Measurements from ENCODE around the gene DIP2C. TPM values are rescaled to one million over a fixed set of nuclear protein-coding genes. Genes with fewer than 3 reads are reported as not detected.

The DIP2C gene
- total RNA-seq, 3 donors from 2014 or later: 8.0 to 72.0 (median 8.5) TPM

DNA sequence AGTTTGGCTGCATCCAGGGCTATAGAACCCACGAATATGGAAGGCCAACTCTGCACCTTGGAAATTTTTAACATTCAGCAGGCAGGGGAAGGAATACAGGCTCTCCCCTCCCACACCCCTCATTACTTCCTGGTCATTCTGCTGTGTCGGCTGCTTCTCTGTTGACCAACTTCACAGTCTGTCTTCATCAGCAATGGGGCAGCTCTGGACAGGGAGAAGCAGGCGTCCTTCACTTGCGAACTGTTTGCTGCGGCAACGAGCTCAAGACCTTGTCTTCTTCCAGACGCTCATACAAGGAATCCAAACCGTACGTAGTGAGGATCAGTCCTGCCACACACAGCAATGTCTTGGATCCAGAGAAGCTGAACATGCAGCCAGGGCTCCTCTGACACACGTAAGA is 192.2 kb downstream of the DIP2C start:
- Histone ChIP-seq H3K9me3 (no peaks in the 10 kb centered on the region), H3K4me3 (no peak overlapping the region), H3K36me3 (ENCODE audit: low read depth) (no peaks in the 10 kb centered on the region), H3K4me1 (ENCODE audit: low read depth) (no peaks in the 10 kb centered on the region)
- TF ChIP-seq, protein P1, sequence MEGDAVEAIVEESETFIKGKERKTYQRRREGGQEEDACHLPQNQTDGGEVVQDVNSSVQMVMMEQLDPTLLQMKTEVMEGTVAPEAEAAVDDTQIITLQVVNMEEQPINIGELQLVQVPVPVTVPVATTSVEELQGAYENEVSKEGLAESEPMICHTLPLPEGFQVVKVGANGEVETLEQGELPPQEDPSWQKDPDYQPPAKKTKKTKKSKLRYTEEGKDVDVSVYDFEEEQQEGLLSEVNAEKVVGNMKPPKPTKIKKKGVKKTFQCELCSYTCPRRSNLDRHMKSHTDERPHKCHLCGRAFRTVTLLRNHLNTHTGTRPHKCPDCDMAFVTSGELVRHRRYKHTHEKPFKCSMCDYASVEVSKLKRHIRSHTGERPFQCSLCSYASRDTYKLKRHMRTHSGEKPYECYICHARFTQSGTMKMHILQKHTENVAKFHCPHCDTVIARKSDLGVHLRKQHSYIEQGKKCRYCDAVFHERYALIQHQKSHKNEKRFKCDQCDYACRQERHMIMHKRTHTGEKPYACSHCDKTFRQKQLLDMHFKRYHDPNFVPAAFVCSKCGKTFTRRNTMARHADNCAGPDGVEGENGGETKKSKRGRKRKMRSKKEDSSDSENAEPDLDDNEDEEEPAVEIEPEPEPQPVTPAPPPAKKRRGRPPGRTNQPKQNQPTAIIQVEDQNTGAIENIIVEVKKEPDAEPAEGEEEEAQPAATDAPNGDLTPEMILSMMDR (IDR thresholded peaks at IDR 0.05): no peak
- intact Hi-C loops (cut with DNase I, micrococcal nuclease): no loop called here
- ATAC-seq: no peak
- DNase-seq: no peak

DNA sequence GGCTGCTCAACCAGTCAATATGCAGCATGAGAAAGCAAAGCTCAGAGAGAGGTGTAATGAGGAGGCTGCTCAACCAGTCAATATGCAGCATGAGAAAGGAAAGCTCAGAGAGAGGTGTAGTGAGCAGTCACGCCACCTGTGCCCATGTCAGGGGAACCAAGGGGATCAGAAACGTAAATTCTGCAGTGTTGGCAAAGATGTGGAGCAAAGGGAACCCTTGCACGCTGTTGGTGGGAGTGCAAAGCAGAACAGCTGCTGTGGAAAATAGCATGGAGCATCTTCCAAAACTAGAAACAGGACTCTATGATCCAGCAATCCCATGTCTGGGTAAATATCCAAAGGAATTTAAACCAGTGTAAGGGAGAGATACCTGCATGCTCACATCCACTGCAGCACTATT is 194.9 kb downstream of the DIP2C start:
- Histone ChIP-seq H3K9me3 (no peaks in the 10 kb centered on the region), H3K4me1 (ENCODE audit: low read depth) (no peaks in the 10 kb centered on the region), H3K36me3 (ENCODE audit: low read depth) (no peaks in the 10 kb centered on the region), H3K4me3 (no peak overlapping the region)
- TF ChIP-seq, protein P1 (IDR thresholded peaks at IDR 0.05): no peak
- ATAC-seq (no peak), DNase-seq (no peak)
- intact Hi-C loops (cut with DNase I, micrococcal nuclease): no loop called here

DNA sequence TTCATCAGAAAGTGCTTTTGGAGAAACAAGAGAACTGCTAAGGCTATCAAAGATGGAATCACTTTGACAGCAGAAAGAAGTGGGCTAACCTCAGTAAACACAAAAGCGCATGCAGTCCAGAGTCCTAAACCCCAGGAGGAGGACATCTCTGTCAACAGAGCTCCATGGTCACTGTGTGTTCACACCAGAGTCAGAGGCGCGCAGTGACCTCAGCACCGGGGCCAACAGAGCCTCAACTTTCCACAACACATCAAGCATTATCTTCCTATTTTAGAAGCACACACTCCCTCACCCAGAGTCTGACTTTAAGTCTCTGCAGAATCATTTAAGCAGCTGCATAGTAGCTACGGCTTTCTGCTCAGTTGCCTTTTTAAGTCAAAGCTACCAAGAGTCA is 195.3 kb downstream of the DIP2C start:
- no peak overlapping the region for H3K4me3 ChIP-seq
- H3K9me3 ChIP-seq: no peaks in the 10 kb centered on the region
- TF ChIP-seq, protein P1 (IDR thresholded peaks at IDR 0.05): no peak
- H3K4me1 ChIP-seq (ENCODE audit: low read depth): no peaks in the 10 kb centered on the region
- H3K36me3 ChIP-seq (ENCODE audit: low read depth): no peaks in the 10 kb centered on the region
- DNase-seq (no peak), ATAC-seq (no peak)
- intact Hi-C loops (cut with DNase I, micrococcal nuclease): no loop called here

DNA sequence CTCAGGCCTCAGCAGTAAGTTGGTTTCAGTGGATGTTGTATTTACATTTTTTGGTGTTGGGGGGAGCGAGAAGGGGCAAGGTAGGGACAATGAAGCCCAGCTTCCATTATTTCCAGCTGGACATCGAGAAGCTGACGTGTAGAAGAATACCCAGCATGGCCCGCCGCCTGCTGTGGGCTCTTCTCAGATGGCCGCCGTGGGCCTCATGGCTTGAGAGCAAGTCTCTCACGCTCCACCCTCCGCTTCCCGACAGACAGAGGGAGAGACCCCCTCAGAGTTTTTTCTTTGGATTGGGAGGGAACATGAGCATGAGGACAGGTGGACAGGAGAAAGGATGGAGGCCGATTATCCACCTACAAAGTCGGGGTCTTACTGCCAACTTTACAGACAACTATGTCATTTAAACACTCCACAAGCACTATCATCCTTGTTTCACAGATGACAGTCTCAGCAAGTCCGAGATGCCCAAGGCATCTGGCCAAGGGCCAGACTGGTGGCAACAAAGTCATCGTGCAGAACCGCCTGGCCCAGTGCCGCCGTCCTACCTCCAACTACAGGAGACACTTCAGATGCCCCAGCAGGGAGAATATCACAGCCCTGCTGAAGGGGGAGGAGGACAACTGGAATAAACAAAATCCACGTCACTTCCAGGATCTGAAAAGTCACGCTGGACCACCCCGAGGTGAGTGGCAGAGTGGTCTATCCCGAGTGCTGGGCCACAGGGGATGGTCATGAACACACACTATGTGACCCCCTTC is 195.9 kb downstream of the DIP2C start:
- Histone ChIP-seq H3K4me3 (no peak overlapping the region), H3K4me1 (ENCODE audit: low read depth) (no peaks in the 10 kb centered on the region), H3K9me3 (no peaks in the 10 kb centered on the region), H3K36me3 (ENCODE audit: low read depth) (no peaks in the 10 kb centered on the region)
- TF ChIP-seq, protein P1 (IDR thresholded peaks at IDR 0.05): no peak
- DNase-seq (no peak), ATAC-seq (no peak)
- intact Hi-C loops (cut with DNase I, micrococcal nuclease): no loop called here

DNA sequence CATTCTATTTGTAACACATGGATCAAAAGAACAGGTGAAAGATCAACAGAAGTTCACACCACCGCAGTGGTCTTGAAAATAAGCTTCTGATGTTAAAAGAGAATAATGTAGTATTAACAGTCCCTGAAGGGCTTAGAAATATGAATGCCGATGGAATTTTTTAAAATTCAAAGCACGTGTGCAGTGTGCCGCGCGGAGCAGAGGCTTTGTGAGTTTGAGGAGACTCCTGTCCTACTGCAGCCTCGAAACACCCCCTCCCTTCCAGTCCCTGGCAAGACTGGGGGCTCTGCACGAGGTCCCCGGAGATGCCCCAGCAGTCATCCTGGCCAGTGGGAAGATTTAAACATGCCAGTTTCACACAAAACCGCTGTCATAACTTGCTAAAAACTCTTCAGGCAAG is 196.6 kb downstream of the DIP2C start:
- DNase-seq: no peak
- intact Hi-C loops (cut with DNase I, micrococcal nuclease): no loop called here
- ATAC-seq: no peak

More for the DNA sequence above, 196.6 kb downstream of the DIP2C start:
- Histone ChIP-seq H3K4me1 (ENCODE audit: low read depth) (no peaks in the 10 kb centered on the region), H3K36me3 (ENCODE audit: low read depth) (no peaks in the 10 kb centered on the region), H3K4me3 (no peak overlapping the region), H3K9me3 (no peaks in the 10 kb centered on the region)
- TF ChIP-seq, protein P1 (IDR thresholded peaks at IDR 0.05): no peak

All from mucosa of descending colon (tissue), 3 donors.